Measurements from ENCODE around the gene ADAT3.

DNA sequence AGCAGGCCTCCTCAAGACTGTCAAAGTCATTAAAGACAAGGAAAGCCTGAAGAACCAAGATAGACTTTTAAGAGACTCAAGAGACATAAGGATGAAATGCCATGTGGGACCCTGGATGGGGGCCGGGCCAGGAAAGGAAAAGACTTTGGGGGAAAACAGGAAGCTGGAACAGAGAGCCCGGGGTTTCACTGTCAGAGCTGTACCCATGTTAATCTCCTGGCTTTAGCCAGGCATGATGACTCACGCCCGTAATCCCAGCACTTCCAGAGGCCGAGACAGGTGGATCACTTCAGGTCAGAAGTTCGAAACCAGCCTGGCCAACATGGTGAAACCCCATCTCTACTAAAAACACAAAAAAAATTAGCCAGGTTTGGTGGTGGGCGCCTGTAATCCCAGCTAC, 36.2 kb upstream of the ADAT3 start:
- TF ChIP-seq POLR2AphosphoS5 (IDR thresholded peaks at IDR 0.05; ENCODE audit: borderline replicate concordance, low read depth, low read length) (no peak), EZH2 (IDR thresholded peaks at IDR 0.05) (no peak), FOXP2 (optimal IDR thresholded peaks at IDR 0.05; ENCODE audit: control extremely low read depth, extremely low read length, insufficient read depth) (no peak)
